Chondrocyte (in vitro differentiated cells): ENCODE results near the gene NOP16. TPM values are rescaled to one million over a fixed set of nuclear protein-coding genes. Genes with fewer than 3 reads are reported as not detected.

Experiments
- DNase-seq: peaks from one replicate; pipeline ENCODE4 v3.0.0; 2021; ENCODE audit warnings: mixed read lengths, low spot score
- H3K27ac Mint-ChIP-seq: one replicate; pipeline ENCODE4 v1.8.0; 2021; ENCODE audit warnings: mild to moderate bottlenecking, moderate library complexity, mixed read lengths; ENCODE audit not compliant: unreplicated experiment
- H3K27me3 Mint-ChIP-seq: 2 replicates; pipeline ENCODE4 v1.8.0; 2021; ENCODE audit warnings: low read depth, mixed read lengths
- H3K36me3 Mint-ChIP-seq: 2 replicates; pipeline ENCODE4 v1.8.0; 2021; ENCODE audit warnings: low read depth, mixed read lengths
- H3K4me1 Mint-ChIP-seq: 2 replicates; pipeline ENCODE4 v1.8.0; 2021; ENCODE audit warnings: low read depth, mild to moderate bottlenecking, mixed read lengths
- H3K4me3 Mint-ChIP-seq: one replicate; pipeline ENCODE4 v1.8.0; 2021; ENCODE audit warnings: mild to moderate bottlenecking, moderate library complexity, mixed read lengths; ENCODE audit not compliant: unreplicated experiment
- H3K9me3 Mint-ChIP-seq: 2 replicates; pipeline ENCODE4 v1.8.0; 2021; ENCODE audit warnings: low read depth, mixed read lengths
- total RNA-seq: library from RNA; stranded (reverse); gene quantifications from 3 replicates; pipeline ENCODE4 v1.2.1, GENCODE V29; 2021
- TF ChIP-seq, protein P1 (sequence below): fragments of 200-600 bp; sonication (generic); IDR thresholded peaks from 2 replicates; pipeline ENCODE4 v1.5.0; 2021; ENCODE audit warnings: antibody characterized with exemption, mild to moderate bottlenecking, moderate library complexity

NOP16 gene
- total RNA-seq, 1 donor from 2014 or later, result 19.9 TPM

DNA sequence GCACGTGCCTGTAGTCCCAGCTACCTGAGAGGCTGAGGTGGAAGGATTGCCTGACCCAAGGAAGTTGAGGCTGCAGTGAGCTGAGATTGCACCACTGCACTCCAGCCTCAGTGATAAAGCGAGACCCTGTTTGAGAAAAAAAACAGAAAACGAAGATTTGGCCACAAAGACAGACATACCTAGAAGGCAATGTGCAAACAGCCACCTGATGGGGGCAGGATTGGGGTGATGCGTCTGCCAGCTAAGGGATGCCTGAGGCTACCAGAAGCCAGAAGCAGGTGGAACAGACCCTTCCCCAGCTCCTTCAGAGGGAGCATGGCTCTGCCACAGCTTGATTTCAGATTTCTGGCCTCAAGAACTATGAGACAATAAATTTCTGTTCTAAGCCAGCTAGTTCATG, 3.1 kb upstream of the NOP16 start:
- Mint-ChIP-seq H3K4me3 (no peak overlapping the region), H3K36me3 (peaks cover 11% of the 10 kb centered on the region), H3K9me3 (no peaks in the 10 kb centered on the region), H3K27ac (no peak overlapping the region), H3K4me1 (peaks cover 20% of the 10 kb centered on the region), H3K27me3 (no peaks in the 10 kb centered on the region)
- no peak for DNase-seq
- TF ChIP-seq, protein P1, sequence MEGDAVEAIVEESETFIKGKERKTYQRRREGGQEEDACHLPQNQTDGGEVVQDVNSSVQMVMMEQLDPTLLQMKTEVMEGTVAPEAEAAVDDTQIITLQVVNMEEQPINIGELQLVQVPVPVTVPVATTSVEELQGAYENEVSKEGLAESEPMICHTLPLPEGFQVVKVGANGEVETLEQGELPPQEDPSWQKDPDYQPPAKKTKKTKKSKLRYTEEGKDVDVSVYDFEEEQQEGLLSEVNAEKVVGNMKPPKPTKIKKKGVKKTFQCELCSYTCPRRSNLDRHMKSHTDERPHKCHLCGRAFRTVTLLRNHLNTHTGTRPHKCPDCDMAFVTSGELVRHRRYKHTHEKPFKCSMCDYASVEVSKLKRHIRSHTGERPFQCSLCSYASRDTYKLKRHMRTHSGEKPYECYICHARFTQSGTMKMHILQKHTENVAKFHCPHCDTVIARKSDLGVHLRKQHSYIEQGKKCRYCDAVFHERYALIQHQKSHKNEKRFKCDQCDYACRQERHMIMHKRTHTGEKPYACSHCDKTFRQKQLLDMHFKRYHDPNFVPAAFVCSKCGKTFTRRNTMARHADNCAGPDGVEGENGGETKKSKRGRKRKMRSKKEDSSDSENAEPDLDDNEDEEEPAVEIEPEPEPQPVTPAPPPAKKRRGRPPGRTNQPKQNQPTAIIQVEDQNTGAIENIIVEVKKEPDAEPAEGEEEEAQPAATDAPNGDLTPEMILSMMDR, result no peak

DNA sequence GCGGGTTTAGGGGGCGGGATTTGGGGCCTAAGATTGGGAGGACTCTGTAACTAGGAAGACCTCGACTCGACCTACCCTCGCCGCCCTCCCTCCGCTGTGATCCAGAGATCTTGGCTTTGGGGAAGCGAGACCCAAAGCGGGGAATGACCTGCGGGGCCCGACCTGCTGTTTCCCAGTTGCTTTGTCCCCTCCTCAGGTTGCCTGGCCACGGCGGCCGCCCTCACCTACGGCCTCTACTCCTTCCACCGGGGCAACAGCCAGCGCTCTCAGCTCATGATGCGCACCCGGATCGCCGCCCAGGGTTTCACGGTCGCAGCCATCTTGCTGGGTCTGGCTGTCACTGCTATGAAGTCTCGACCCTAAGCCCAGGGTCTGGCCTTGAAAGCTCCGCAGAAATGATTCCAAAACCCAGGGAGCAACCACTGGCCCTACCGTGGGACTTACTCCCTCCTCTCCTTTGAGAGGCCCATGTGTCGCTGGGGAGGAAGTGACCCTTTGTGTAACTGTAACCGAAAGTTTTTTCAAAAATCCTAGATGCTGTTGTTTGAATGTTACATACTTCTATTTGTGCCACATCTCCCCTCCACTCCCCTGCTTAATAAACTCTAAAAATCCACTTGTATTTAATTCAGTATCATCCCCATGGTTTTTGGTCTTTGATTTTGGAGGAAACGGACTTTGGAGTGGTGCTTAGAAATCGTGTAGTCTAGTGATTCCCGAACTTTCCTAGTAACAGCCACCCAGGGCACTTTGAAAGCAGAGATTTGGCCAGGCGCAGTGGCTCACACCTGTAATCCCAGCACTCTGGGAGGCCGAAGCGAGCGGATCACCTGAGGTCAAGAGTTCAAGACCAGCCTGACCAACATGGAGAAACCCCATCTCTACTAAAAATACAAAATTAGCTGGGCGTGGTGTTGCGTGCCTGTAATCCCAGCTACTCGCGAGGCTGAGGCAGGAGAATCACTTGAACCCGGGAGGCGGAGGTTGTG, 1.0 kb upstream of the NOP16 start:
- H3K9me3 Mint-ChIP-seq, result no peaks in the 10 kb centered on the region
- H3K36me3 Mint-ChIP-seq, result peaks cover 8% of the 10 kb centered on the region
- peak; percentile 99 for DNase-seq
- H3K27me3 Mint-ChIP-seq, result no peaks in the 10 kb centered on the region
- TF ChIP-seq, protein P1, result no peak
- peak overlapping the region; percentile 100 for H3K4me3 Mint-ChIP-seq
- peak overlapping the region; percentile 100 for H3K27ac Mint-ChIP-seq
- H3K4me1 Mint-ChIP-seq, result peaks cover 23% of the 10 kb centered on the region

DNA sequence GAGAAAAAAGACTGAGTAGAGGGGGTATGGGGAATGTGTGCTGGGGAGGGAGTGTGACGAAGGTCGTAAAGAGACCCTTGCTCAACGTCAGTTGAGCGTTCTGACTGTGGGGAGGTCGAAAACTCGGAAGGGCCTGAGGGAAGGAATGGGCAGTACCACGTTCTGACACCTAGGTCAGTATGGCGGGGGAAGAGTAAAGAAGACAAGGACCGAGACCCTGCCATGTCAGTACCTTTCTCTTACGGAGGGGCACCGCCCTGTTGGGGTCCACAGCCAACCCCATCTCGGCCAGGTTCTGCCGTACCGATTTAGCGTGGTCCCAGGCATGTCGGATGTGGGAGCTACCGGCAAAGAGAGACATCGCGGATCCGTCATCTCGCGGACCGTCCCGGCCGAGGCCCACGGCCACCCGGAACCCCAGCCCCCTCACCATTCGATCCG, 375 bp downstream of the NOP16 start:
- DNase-seq, result no peak
- Mint-ChIP-seq H3K36me3 (peaks cover 8% of the 10 kb centered on the region), H3K27me3 (no peaks in the 10 kb centered on the region)

DNA sequence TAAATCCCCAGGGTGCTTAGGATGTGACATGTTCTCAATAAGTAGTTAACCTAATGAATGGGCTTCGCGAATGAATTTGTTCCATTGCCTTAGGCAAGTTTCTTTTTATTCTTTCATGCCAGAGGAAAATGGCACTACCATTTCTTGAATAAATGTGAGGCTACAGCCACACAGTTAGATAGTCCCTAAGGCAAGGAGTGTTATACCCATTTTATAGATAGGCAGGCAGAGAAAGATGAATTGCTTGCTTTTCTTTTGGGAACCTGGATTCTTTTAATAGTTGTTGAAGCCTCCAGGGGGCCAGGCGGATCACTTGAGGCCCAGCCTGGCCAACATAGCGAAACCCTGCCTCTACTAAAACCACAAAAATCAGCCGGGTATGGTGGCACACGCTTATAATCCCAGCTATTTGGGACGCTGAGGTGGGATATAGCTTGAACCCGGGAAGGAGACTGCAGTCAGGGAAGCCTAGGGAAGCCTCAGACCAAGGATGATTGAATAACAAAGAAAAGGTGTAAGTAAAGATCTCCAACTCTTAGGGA, 943 bp downstream of the NOP16 start:
- H3K9me3 Mint-ChIP-seq, result no peaks in the 10 kb centered on the region
- H3K4me1 Mint-ChIP-seq, result peaks cover 23% of the 10 kb centered on the region
- peak overlapping the region; percentile 100 for H3K27ac Mint-ChIP-seq
- no peak for DNase-seq
- peak overlapping the region; percentile 100 for H3K4me3 Mint-ChIP-seq
- no peaks in the 10 kb centered on the region for H3K27me3 Mint-ChIP-seq
- peaks cover 8% of the 10 kb centered on the region for H3K36me3 Mint-ChIP-seq
- TF ChIP-seq, protein P1, result no peak

More for the DNA sequence above, 375 bp downstream of the NOP16 start:
- TF ChIP-seq, protein P1, result no peak
- Mint-ChIP-seq H3K27ac (peak overlapping the region; percentile 100), H3K9me3 (no peaks in the 10 kb centered on the region), H3K4me3 (peak overlapping the region; percentile 100), H3K4me1 (peaks cover 23% of the 10 kb centered on the region)

DNA sequence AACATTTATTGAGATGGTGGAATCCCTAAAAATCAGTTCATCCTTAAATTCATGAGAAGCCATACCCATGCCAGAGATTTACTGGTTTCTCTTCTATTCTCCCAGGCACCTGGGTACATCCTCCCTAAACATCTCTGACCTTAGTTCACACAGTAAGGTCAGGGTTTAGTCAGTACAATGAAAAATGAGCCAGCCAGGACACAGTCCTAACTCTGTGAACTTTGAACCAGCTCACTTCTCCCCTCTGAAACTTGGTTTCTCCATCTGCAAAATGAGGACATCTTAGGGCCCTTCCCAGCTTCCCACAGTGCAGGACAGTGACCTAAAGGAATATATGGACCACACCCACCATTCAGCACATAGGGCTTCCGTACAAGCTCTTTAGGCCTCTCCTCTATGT, 1.9 kb downstream of the NOP16 start:
- H3K27me3 Mint-ChIP-seq, result no peaks in the 10 kb centered on the region
- H3K27ac Mint-ChIP-seq, result no peak overlapping the region
- H3K4me3 Mint-ChIP-seq, result peak overlapping the region; percentile 35
- TF ChIP-seq, protein P1, result no peak
- peaks cover 23% of the 10 kb centered on the region for H3K4me1 Mint-ChIP-seq
- peaks cover 6% of the 10 kb centered on the region for H3K36me3 Mint-ChIP-seq
- no peak for DNase-seq
- H3K9me3 Mint-ChIP-seq, result no peaks in the 10 kb centered on the region
